Measurements from ENCODE around the gene TIPARP. TPM values are rescaled to one million over a fixed set of nuclear protein-coding genes. Genes with fewer than 3 reads are reported as not detected.
A peak's percentile ranks its signal among the peaks of the same experiment; 100 is the strongest.

Gene TIPARP
- total and polyA plus RNA-seq, 2 of the 13 experiments (the other 11 are each of a cell fraction or from before 2014, with no cell fraction given), result 7.3 to 19.7 TPM

DNA sequence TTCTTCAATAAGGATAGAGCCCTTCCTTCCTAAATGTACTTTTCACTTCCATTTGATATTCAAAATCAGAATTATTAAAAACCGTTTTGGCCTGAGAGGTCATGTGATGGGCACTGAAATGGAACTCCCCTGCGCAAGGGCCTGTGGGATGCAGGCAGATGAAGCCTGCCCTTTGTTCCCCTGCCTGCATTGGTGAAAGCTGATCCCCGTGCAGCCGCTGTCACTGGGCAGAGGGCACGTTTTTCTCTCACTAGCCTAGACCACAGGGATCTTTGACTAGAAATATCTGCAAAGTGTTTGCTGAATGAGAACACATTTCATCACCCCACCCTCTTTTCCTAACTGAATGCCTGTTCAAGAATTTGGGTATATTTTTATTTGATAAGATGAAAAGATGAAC, 74.9 kb downstream of the TIPARP start (continued):
- TF ChIP-seq, protein P1, sequence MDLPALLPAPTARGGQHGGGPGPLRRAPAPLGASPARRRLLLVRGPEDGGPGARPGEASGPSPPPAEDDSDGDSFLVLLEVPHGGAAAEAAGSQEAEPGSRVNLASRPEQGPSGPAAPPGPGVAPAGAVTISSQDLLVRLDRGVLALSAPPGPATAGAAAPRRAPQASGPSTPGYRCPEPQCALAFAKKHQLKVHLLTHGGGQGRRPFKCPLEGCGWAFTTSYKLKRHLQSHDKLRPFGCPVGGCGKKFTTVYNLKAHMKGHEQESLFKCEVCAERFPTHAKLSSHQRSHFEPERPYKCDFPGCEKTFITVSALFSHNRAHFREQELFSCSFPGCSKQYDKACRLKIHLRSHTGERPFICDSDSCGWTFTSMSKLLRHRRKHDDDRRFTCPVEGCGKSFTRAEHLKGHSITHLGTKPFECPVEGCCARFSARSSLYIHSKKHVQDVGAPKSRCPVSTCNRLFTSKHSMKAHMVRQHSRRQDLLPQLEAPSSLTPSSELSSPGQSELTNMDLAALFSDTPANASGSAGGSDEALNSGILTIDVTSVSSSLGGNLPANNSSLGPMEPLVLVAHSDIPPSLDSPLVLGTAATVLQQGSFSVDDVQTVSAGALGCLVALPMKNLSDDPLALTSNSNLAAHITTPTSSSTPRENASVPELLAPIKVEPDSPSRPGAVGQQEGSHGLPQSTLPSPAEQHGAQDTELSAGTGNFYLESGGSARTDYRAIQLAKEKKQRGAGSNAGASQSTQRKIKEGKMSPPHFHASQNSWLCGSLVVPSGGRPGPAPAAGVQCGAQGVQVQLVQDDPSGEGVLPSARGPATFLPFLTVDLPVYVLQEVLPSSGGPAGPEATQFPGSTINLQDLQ (CRISPR knock-in tag; IDR thresholded peaks at IDR 0.05), result no peak
- TF ChIP-seq ZSCAN9 (CRISPR knock-in tag; IDR thresholded peaks at IDR 0.05; ENCODE audit: borderline replicate concordance) (no peak), KLF6 (CRISPR knock-in tag; IDR thresholded peaks at IDR 0.05) (no peak), ZNF468 (CRISPR knock-in tag; IDR thresholded peaks at IDR 0.05) (no peak), ZNF331 (CRISPR knock-in tag; IDR thresholded peaks at IDR 0.05) (no peak), ZNF792 (CRISPR knock-in tag; IDR thresholded peaks at IDR 0.05) (no peak), HDAC2 (CRISPR knock-in tag; IDR thresholded peaks at IDR 0.05) (no peak), NKX3-1 (CRISPR knock-in tag; IDR thresholded peaks at IDR 0.05) (no peak), MXD4 (CRISPR knock-in tag; IDR thresholded peaks at IDR 0.05) (no peak), ARHGAP35 (CRISPR knock-in tag; IDR thresholded peaks at IDR 0.05; ENCODE audit: borderline replicate concordance) (no peak), PLRG1 (conservative IDR thresholded peaks at IDR 0.05) (no peak), SIN3A (IDR thresholded peaks at IDR 0.05; ENCODE audit: borderline replicate concordance, low read depth, low read length) (no peak), ZNF510 (CRISPR knock-in tag; IDR thresholded peaks at IDR 0.05; ENCODE audit: low read depth) (no peak), SNRNP70 (IDR thresholded peaks at IDR 0.05; ENCODE audit: low read depth, low read length) (no peak), ZNF501 (CRISPR knock-in tag; IDR thresholded peaks at IDR 0.05) (0 out of 2 replicates have a peak, but pooled peaks have one; percentile 18), SRY (CRISPR knock-in tag; IDR thresholded peaks at IDR 0.05) (no peak), LCORL (IDR thresholded peaks at IDR 0.05) (no peak), LCORL (CRISPR knock-in tag; IDR thresholded peaks at IDR 0.05) (no peak)
- TF ChIP-seq, protein P2, sequence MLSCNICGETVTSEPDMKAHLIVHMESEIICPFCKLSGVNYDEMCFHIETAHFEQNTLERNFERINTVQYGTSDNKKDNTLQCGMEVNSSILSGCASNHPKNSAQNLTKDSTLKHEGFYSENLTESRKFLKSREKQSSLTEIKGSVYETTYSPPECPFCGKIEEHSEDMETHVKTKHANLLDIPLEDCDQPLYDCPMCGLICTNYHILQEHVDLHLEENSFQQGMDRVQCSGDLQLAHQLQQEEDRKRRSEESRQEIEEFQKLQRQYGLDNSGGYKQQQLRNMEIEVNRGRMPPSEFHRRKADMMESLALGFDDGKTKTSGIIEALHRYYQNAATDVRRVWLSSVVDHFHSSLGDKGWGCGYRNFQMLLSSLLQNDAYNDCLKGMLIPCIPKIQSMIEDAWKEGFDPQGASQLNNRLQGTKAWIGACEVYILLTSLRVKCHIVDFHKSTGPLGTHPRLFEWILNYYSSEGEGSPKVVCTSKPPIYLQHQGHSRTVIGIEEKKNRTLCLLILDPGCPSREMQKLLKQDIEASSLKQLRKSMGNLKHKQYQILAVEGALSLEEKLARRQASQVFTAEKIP (CRISPR knock-in tag; IDR thresholded peaks at IDR 0.05; ENCODE audit: borderline replicate concordance), result no peak
- TF ChIP-seq, protein P3, sequence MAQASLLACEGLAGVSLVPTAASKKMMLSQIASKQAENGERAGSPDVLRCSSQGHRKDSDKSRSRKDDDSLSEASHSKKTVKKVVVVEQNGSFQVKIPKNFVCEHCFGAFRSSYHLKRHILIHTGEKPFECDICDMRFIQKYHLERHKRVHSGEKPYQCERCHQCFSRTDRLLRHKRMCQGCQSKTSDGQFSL (CRISPR knock-in tag; IDR thresholded peaks at IDR 0.05), result no peak
- TF ChIP-seq, protein P4, sequence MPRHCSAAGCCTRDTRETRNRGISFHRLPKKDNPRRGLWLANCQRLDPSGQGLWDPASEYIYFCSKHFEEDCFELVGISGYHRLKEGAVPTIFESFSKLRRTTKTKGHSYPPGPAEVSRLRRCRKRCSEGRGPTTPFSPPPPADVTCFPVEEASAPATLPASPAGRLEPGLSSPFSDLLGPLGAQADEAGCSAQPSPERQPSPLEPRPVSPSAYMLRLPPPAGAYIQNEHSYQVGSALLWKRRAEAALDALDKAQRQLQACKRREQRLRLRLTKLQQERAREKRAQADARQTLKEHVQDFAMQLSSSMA (CRISPR knock-in tag; IDR thresholded peaks at IDR 0.05), result no peak
- TF ChIP-seq, protein P5, sequence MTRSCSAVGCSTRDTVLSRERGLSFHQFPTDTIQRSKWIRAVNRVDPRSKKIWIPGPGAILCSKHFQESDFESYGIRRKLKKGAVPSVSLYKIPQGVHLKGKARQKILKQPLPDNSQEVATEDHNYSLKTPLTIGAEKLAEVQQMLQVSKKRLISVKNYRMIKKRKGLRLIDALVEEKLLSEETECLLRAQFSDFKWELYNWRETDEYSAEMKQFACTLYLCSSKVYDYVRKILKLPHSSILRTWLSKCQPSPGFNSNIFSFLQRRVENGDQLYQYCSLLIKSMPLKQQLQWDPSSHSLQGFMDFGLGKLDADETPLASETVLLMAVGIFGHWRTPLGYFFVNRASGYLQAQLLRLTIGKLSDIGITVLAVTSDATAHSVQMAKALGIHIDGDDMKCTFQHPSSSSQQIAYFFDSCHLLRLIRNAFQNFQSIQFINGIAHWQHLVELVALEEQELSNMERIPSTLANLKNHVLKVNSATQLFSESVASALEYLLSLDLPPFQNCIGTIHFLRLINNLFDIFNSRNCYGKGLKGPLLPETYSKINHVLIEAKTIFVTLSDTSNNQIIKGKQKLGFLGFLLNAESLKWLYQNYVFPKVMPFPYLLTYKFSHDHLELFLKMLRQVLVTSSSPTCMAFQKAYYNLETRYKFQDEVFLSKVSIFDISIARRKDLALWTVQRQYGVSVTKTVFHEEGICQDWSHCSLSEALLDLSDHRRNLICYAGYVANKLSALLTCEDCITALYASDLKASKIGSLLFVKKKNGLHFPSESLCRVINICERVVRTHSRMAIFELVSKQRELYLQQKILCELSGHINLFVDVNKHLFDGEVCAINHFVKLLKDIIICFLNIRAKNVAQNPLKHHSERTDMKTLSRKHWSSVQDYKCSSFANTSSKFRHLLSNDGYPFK (CRISPR knock-in tag; IDR thresholded peaks at IDR 0.05; ENCODE audit: borderline replicate concordance), result no peak
- TF ChIP-seq, protein P6, sequence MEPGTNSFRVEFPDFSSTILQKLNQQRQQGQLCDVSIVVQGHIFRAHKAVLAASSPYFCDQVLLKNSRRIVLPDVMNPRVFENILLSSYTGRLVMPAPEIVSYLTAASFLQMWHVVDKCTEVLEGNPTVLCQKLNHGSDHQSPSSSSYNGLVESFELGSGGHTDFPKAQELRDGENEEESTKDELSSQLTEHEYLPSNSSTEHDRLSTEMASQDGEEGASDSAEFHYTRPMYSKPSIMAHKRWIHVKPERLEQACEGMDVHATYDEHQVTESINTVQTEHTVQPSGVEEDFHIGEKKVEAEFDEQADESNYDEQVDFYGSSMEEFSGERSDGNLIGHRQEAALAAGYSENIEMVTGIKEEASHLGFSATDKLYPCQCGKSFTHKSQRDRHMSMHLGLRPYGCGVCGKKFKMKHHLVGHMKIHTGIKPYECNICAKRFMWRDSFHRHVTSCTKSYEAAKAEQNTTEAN (CRISPR knock-in tag; conservative IDR thresholded peaks at IDR 0.05), result peak; percentile 63; the same call in 1 of the 2 replicates
